Measurements from ENCODE around the gene GABRR2.
"Not testable (repeated sequence)": the region's sequence is repeated elsewhere in the genome, so short reads cannot be mapped to it uniquely, and the experiment has no call there.

GABRR2 gene

GRCh38 chr6:89297695-89298351 is 17.3 kb downstream of the GABRR2 start:
- Histone ChIP-seq H3K36me3 (ENCODE audit: low read depth) (no peaks in the 10 kb centered on the region), H3K27ac (ENCODE audit: poor library complexity, severe bottlenecking) (no peak overlapping the region), H3K4me1 (ENCODE audit: insufficient read depth, poor library complexity, severe bottlenecking) (peaks cover 4% of the 10 kb centered on the region), H3K27me3 (ENCODE audit: insufficient read depth, poor library complexity, severe bottlenecking) (peaks cover 36% of the 10 kb centered on the region), H3K9me3 (ENCODE audit: severe bottlenecking) (no peaks in the 10 kb centered on the region), H3K4me3 (ENCODE audit: severe bottlenecking) (no peak overlapping the region)
- peak; percentile 87 for ATAC-seq (ENCODE audit: low read depth)
- DNase-seq (ENCODE audit: low spot score), result peak; percentile 89
- no peak for TF ChIP-seq CTCF (IDR thresholded peaks at IDR 0.05; ENCODE audit: poor library complexity, severe bottlenecking)

DNA sequence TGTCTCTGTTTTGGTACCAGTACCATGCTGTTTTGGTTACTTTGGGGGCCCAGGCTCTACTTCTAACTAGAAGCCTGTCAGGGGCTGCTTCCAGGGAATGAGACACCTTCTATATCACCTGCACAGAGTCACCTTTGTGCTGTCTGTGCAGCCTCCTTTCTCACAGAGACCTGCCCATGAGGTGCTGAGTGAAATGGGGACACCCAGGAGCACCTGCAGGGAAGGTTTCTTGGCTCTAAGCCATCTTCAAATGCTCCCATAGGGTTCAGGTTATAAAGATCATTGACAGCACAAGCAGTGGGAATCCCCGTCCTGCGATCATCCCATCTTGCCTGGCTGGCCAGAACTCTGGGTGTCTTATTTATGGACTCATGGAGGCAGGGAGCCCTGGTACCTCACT is 19.1 kb downstream of the GABRR2 start:
- no peak for TF ChIP-seq CTCF (IDR thresholded peaks at IDR 0.05; ENCODE audit: poor library complexity, severe bottlenecking)
- Histone ChIP-seq H3K27ac (ENCODE audit: poor library complexity, severe bottlenecking) (no peak overlapping the region), H3K4me1 (ENCODE audit: insufficient read depth, poor library complexity, severe bottlenecking) (peaks cover 4% of the 10 kb centered on the region), H3K36me3 (ENCODE audit: low read depth) (no peaks in the 10 kb centered on the region), H3K4me3 (ENCODE audit: severe bottlenecking) (no peak overlapping the region), H3K27me3 (ENCODE audit: insufficient read depth, poor library complexity, severe bottlenecking) (peaks cover 34% of the 10 kb centered on the region), H3K9me3 (ENCODE audit: severe bottlenecking) (no peaks in the 10 kb centered on the region)
- ATAC-seq (ENCODE audit: low read depth) (no peak), DNase-seq (ENCODE audit: low spot score) (no peak)

DNA sequence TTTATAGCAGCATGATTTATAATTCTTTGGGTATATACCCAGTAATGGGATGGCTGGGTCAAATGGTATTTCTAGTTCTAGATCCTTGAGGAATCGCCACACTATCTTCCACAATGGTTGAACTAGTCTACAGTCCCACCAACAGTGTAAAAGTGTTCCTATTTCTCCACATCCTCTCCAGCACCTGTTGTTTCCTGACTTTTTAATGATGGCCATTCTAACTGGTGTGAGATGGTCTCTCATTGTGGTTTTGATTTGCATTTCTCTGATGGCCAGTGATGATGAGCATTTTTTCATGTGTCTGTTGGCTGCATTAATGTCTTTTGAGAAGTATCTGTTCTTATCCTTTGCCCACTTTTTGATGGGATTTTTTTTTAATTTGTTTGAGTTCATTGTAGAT is 20.0 kb downstream of the GABRR2 start:
- not testable (repeated sequence) for H3K36me3 ChIP-seq (ENCODE audit: low read depth); DNase-seq (ENCODE audit: low spot score); ATAC-seq (ENCODE audit: low read depth); H3K27ac ChIP-seq (ENCODE audit: poor library complexity, severe bottlenecking); H3K9me3 ChIP-seq (ENCODE audit: severe bottlenecking); H3K4me3 ChIP-seq (ENCODE audit: severe bottlenecking); H3K4me1 ChIP-seq (ENCODE audit: insufficient read depth, poor library complexity, severe bottlenecking)
- H3K27me3 ChIP-seq (ENCODE audit: insufficient read depth, poor library complexity, severe bottlenecking), result peaks cover 31% of the 10 kb centered on the region

- ATAC-seq (ENCODE audit: low read depth) (0 out of 3 replicates have a peak, but pooled peaks have one; percentile 15), DNase-seq (ENCODE audit: low spot score) (no peak)
- peaks cover 12% of the 10 kb centered on the region for H3K27me3 ChIP-seq (ENCODE audit: insufficient read depth, poor library complexity, severe bottlenecking)
- H3K36me3 ChIP-seq (ENCODE audit: low read depth), result no peaks in the 10 kb centered on the region
- H3K9me3 ChIP-seq (ENCODE audit: severe bottlenecking), result no peaks in the 10 kb centered on the region
- H3K27ac ChIP-seq (ENCODE audit: poor library complexity, severe bottlenecking), result no peak overlapping the region
- H3K4me3 ChIP-seq (ENCODE audit: severe bottlenecking), result no peak overlapping the region
- no peaks in the 10 kb centered on the region for H3K4me1 ChIP-seq (ENCODE audit: insufficient read depth, poor library complexity, severe bottlenecking)
- no peak for TF ChIP-seq CTCF (IDR thresholded peaks at IDR 0.05; ENCODE audit: poor library complexity, severe bottlenecking)
Observed at GRCh38 chr6:89291256-89291819, 23.8 kb downstream of the GABRR2 start.

DNA sequence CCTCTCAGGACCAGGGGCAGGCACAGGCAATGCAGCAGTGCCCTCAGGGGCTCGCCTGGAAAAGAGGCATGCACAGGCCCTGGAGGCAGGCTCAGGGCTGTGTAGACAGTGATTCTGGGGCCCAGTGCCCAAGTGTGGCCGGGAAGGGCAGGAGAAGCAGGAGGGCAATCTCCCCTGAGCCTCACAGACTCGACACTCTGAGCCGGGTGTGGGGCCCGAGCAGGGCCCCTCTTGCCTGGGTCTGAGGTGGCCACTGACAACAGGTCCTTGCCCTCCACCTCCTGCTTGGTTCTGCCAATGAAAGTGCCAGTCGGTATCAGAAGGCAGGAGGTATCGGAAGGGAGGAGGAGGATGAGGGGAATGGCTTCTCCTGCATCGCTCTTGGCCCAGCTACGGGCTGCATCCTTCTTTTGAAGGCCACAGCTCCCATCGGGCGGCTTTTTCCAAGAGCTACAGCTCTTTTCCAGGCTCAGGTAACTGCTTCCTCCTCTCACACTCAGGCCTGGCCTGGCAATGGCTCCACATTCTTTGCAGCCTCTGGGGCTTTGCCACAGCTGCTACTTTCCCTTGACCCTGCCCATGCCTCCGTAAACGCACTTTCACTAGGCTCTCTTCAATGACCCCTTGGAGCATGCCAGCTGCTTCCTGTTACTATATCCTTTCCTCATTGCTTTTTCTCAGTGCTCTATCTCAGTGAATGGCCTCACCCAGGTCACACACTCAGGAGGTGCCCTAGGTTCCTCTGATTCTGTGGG is 24.5 kb downstream of the GABRR2 start:
- H3K27me3 ChIP-seq (ENCODE audit: insufficient read depth, poor library complexity, severe bottlenecking), result peaks cover 5% of the 10 kb centered on the region
- H3K36me3 ChIP-seq (ENCODE audit: low read depth), result no peaks in the 10 kb centered on the region
- no peak overlapping the region for H3K4me3 ChIP-seq (ENCODE audit: severe bottlenecking)
- no peak overlapping the region for H3K27ac ChIP-seq (ENCODE audit: poor library complexity, severe bottlenecking)
- TF ChIP-seq CTCF (IDR thresholded peaks at IDR 0.05; ENCODE audit: poor library complexity, severe bottlenecking), result no peak
- DNase-seq (ENCODE audit: low spot score), result no peak
- H3K9me3 ChIP-seq (ENCODE audit: severe bottlenecking), result no peaks in the 10 kb centered on the region
- no peaks in the 10 kb centered on the region for H3K4me1 ChIP-seq (ENCODE audit: insufficient read depth, poor library complexity, severe bottlenecking)
- no peak for ATAC-seq (ENCODE audit: low read depth)
